Neural crest cell (in vitro differentiated cells): ENCODE measurements around the gene TMEM94. TPM values are rescaled to one million over a fixed set of nuclear protein-coding genes. Genes with fewer than 3 reads are reported as not detected.
A peak's percentile ranks its signal among the peaks of the same experiment; 100 is the strongest.

Experiments
- DNase-seq: peaks from one replicate; pipeline ENCODE4 v3.0.0; 2021; ENCODE audit warnings: low read depth, mixed read lengths, low spot score
- H3K27ac Mint-ChIP-seq: one replicate; pipeline ENCODE4 v1.8.0; 2021; ENCODE audit warnings: mild to moderate bottlenecking, mixed read lengths; ENCODE audit not compliant: unreplicated experiment
- H3K27me3 Mint-ChIP-seq: 2 replicates; pipeline ENCODE4 v1.8.0; 2021; ENCODE audit warnings: low read depth, mild to moderate bottlenecking, mixed read lengths
- H3K36me3 Mint-ChIP-seq: 2 replicates; pipeline ENCODE4 v1.8.0; 2021; ENCODE audit warnings: low read depth, mild to moderate bottlenecking, mixed read lengths
- H3K4me1 Mint-ChIP-seq: 2 replicates; pipeline ENCODE4 v1.8.0; 2021; ENCODE audit warnings: mixed read lengths
- H3K4me3 Mint-ChIP-seq: one replicate; pipeline ENCODE4 v1.8.0; 2021; ENCODE audit warnings: mild to moderate bottlenecking, mixed read lengths
- H3K9me3 Mint-ChIP-seq: 2 replicates; pipeline ENCODE4 v1.8.0; 2021; ENCODE audit warnings: mixed read lengths
- total RNA-seq: library from RNA; stranded (reverse); gene quantifications from 2 replicates; pipeline ENCODE4 v1.2.1, GENCODE V29; 2021
- TF ChIP-seq, protein P1 (sequence below): fragments of 200-600 bp; sonication (generic); conservative IDR thresholded peaks from 2 replicates; pipeline ENCODE4 v1.5.0; 2021; ENCODE audit warnings: antibody characterized with exemption, mild to moderate bottlenecking

Gene TMEM94
- total RNA-seq, 1 donor from 2014 or later, result 131 TPM

GRCh38 chr17:75468779-75469373, 12.4 kb downstream of the TMEM94 start:
- no peaks in the 10 kb centered on the region for H3K9me3 Mint-ChIP-seq
- no peak for DNase-seq
- H3K27me3 Mint-ChIP-seq, result no peaks in the 10 kb centered on the region
- H3K27ac Mint-ChIP-seq, result no peak overlapping the region
- TF ChIP-seq, protein P1, sequence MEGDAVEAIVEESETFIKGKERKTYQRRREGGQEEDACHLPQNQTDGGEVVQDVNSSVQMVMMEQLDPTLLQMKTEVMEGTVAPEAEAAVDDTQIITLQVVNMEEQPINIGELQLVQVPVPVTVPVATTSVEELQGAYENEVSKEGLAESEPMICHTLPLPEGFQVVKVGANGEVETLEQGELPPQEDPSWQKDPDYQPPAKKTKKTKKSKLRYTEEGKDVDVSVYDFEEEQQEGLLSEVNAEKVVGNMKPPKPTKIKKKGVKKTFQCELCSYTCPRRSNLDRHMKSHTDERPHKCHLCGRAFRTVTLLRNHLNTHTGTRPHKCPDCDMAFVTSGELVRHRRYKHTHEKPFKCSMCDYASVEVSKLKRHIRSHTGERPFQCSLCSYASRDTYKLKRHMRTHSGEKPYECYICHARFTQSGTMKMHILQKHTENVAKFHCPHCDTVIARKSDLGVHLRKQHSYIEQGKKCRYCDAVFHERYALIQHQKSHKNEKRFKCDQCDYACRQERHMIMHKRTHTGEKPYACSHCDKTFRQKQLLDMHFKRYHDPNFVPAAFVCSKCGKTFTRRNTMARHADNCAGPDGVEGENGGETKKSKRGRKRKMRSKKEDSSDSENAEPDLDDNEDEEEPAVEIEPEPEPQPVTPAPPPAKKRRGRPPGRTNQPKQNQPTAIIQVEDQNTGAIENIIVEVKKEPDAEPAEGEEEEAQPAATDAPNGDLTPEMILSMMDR, result no peak
- H3K4me3 Mint-ChIP-seq, result no peak overlapping the region
- H3K4me1 Mint-ChIP-seq, result peaks cover 13% of the 10 kb centered on the region
- peaks cover 8% of the 10 kb centered on the region for H3K36me3 Mint-ChIP-seq

DNA sequence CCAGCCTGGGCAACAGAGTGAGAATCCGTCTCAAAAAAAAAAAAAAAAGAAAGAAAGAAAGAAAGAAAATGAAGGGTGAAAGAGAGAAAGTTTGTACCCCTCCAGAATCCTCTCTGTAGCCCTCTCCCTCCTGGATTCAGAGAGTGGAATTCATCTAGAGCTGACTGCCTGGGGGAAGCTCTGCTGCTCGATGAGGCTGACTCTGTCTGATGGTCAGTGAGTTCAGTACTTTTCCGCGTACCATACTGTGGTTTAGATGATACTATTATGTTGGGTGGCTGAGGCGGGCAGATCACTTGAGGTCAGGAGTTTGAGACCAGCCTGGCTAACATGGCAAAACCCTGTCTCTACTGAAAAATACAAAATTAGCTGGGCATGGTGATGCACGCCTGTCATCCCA, 14.8 kb downstream of the TMEM94 start:
- Mint-ChIP-seq H3K27ac (no peak overlapping the region), H3K4me3 (no peak overlapping the region), H3K9me3 (no peaks in the 10 kb centered on the region), H3K4me1 (peaks cover 33% of the 10 kb centered on the region), H3K36me3 (peaks cover 5% of the 10 kb centered on the region), H3K27me3 (no peaks in the 10 kb centered on the region)
- DNase-seq, result no peak
- TF ChIP-seq, protein P1, result no peak

DNA sequence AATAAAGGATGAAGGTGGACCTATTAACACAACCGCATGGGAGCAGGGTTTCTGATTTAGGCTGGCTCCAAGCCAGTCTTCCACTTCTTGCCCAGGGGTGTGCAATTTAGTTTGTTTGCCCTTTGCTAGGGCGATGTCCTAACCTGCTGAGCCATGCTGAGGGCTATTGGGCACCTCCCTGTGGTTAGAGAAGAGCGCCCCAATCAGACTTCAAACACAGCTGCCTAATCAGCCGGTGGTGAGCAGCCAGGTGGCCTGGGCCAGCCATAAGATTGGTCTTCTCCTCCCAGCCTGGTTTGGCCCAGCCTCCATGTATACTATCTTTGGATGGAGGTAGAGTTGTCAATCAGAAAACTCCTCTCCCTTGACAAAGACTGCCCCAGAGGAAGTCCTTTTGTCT, 15.7 kb downstream of the TMEM94 start:
- no peaks in the 10 kb centered on the region for H3K27me3 Mint-ChIP-seq
- H3K4me1 Mint-ChIP-seq, result peaks cover 42% of the 10 kb centered on the region
- H3K4me3 Mint-ChIP-seq, result no peak overlapping the region
- no peaks in the 10 kb centered on the region for H3K9me3 Mint-ChIP-seq
- no peak for DNase-seq
- no peak overlapping the region for H3K27ac Mint-ChIP-seq
- H3K36me3 Mint-ChIP-seq, result peaks cover 4% of the 10 kb centered on the region
- TF ChIP-seq, protein P1, result no peak

- TF ChIP-seq, protein P1, result no peak
- H3K27ac Mint-ChIP-seq, result no peak overlapping the region
- peak overlapping the region; percentile 34 for H3K4me3 Mint-ChIP-seq
- H3K9me3 Mint-ChIP-seq, result no peaks in the 10 kb centered on the region
- no peaks in the 10 kb centered on the region for H3K27me3 Mint-ChIP-seq
- peaks cover 46% of the 10 kb centered on the region for H3K4me1 Mint-ChIP-seq
- H3K36me3 Mint-ChIP-seq, result peaks cover 4% of the 10 kb centered on the region
- no peak for DNase-seq
These were observed 16.8 kb downstream of the TMEM94 start for GRCh38 chr17:75473246-75473645.

DNA sequence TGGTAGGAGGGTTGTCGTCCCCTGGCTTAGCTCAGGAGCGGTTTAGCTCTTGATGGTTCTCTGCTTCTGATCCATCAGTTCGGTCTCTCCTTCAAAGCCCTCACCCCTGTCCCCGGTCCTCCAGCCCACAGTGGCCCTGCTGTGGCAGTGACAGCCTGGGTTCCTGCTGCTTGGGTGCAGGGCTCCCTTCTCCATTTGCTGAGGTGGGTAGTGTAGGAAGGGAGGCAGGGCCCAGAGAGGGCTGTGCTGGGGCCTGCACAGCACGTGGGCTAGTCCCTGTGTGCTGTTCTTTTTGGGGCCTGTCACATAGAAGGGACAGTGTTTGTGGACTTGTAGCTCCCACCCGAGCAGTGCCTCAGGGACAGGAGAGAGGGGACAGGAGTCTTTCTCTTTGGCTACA, 18.3 kb downstream of the TMEM94 start:
- TF ChIP-seq, protein P1, result no peak
- Mint-ChIP-seq H3K9me3 (no peaks in the 10 kb centered on the region), H3K4me3 (peak overlapping the region; percentile 21), H3K36me3 (peaks cover 4% of the 10 kb centered on the region), H3K4me1 (peaks cover 56% of the 10 kb centered on the region), H3K27me3 (no peaks in the 10 kb centered on the region), H3K27ac (peak overlapping the region; percentile 88)
- no peak for DNase-seq
